ENCODE results near the gene GP9. TPM values are rescaled to one million over a fixed set of nuclear protein-coding genes. Genes with fewer than 3 reads are reported as not detected.

The GP9 gene
- total and polyA plus RNA-seq, 9 of the 15 experiments (the other 6 are each of a cell fraction or from before 2014, with no cell fraction given), result not detected

GRCh38 chr3:129054605-129055104 is 5.9 kb upstream of the GP9 start:
- Histone ChIP-seq H3K27ac (ENCODE audit: extremely low read depth, low read depth, low read length) (peak overlapping the region; percentile 54), H2AFZ (ENCODE audit: low read depth, low read length) (no peak overlapping the region), H3K36me3 (ENCODE audit: control insufficient read depth, insufficient read depth, low read length) (no peaks in the 10 kb centered on the region), H3K79me2 (ENCODE audit: control insufficient read depth, insufficient read depth, low read length) (no peaks in the 10 kb centered on the region), H4K20me1 (replicated peaks; ENCODE audit: control insufficient read depth, insufficient read depth, low read length) (no peaks in the 10 kb centered on the region), H3K9ac (ENCODE audit: insufficient read depth in 1 of 2, low read depth in 2 of 2, low read length in 2 of 2) (no peak overlapping the region), H3K27me3 (ENCODE audit: control insufficient read depth in 2 of 2, insufficient read depth in 2 of 2, low read length in 2 of 2) (no peaks in the 10 kb centered on the region), H3K4me1 (replicated peaks in 1 of 2; ENCODE audit: control insufficient read depth in 2 of 2, insufficient read depth in 2 of 2, low read length in 2 of 2) (peaks cover 33 to 38% of the 10 kb centered on the region in 2 experiments; a peak in 4 of 5 replicates), H3K4me3 (no peak overlapping the region), H3K9me3 (replicated peaks; ENCODE audit: control insufficient read depth, insufficient read depth, low read depth, low read length) (no peaks in the 10 kb centered on the region), H3K9me1 (ENCODE audit: control insufficient read depth, insufficient read depth, low read length) (no peaks in the 10 kb centered on the region), H3K4me2 (ENCODE audit: insufficient read depth, low read length) (peak overlapping the region; percentile 33; the same call in 1 of the 2 replicates)
- FAIRE-seq (peak; percentile 98), ATAC-seq (peak; percentile 83), DNase-seq (ENCODE audit: extremely low read depth in 1 of 4, low spot score in 3 of 4) (peak; percentile 34 to 84 (median 60))
- in situ Hi-C loops (cut with MboI), result loop anchor here (5.0 kb wide), 1 partner anchor 188 kb away; no protein-coding TSS in a partner anchor
- BruUV-seq (replicated peaks), result no TSS peak
- intact Hi-C loops (cut with micrococcal nuclease), result loop anchor here (2.0 to 5.0 kb wide), 2 partner anchors 38 to 193 kb away; partner anchors contain the start of gene COPG1
- ChIA-PET CTCF (ENCODE audit: low intra/inter-chr PET ratio) (interaction anchor here (0.6 kb wide), 1 partner anchor 187 kb away, joined by 3 read pairs; no protein-coding TSS in a partner anchor), POLR2A (interaction anchor here (0.6 to 1.3 kb wide), 4 partner anchors 14 to 38 kb away, joined by 3 read pairs; no protein-coding TSS in a partner anchor)
- WGBS (ENCODE audit: insufficient coverage, low coverage, missing lambda C conversion rate), result 3% methylated on average over 3 of the region's 3 CpGs
- TF ChIP-seq GABPA (tag; conservative IDR thresholded peaks at IDR 0.05; ENCODE audit: low read depth) (no peak), RBM15 (IDR thresholded peaks at IDR 0.05; ENCODE audit: insufficient read depth, low read length) (no peak), TEAD1 (CRISPR knock-in tag; IDR thresholded peaks at IDR 0.05) (peak; percentile 38 to 59; a peak in 1 of 4 replicates), TBL1XR1 (IDR thresholded peaks at IDR 0.05; ENCODE audit: low read length in 2 of 2) (peak; percentile 59 to 87; a peak in 2 of 4 replicates), CBFA2T3 (IDR thresholded peaks at IDR 0.05) (peak; percentile 99), EP400 (IDR thresholded peaks at IDR 0.05) (0 out of 2 replicates have a peak, but pooled peaks have one; percentile 16), FOXA3 (CRISPR knock-in tag; conservative IDR thresholded peaks at IDR 0.05 in 1 of 2, IDR thresholded peaks at IDR 0.05 in 1 of 2) (peak; percentile 100), MTA2 (IDR thresholded peaks at IDR 0.05; ENCODE audit: low read depth) (peak; percentile 94), SIN3A (IDR thresholded peaks at IDR 0.05; ENCODE audit: borderline replicate concordance in 2 of 2, control insufficient read depth in 1 of 2, low read depth in 2 of 2, low read length in 2 of 2) (0 out of 4 replicates have a peak, but pooled peaks of 1 of the 2 experiments have one; percentile 36), MEIS2 (IDR thresholded peaks at IDR 0.05; ENCODE audit: partially characterized antibody) (peak; percentile 36), ARID1B (IDR thresholded peaks at IDR 0.05) (peak; percentile 97), NUFIP1 (IDR thresholded peaks at IDR 0.05; ENCODE audit: partially characterized antibody) (no peak), SMARCC2 (IDR thresholded peaks at IDR 0.05; ENCODE audit: low read depth) (peak; percentile 83), HMGN3 (IDR thresholded peaks at IDR 0.05; ENCODE audit: borderline replicate concordance, extremely low read depth, insufficient read length, low read depth, low read length) (peak; percentile 76), ZNF212 (CRISPR knock-in tag; IDR thresholded peaks at IDR 0.05) (no peak), CREB1 (IDR thresholded peaks at IDR 0.05) (peak; percentile 48; the same call in 1 of the 2 replicates), CREB1 (CRISPR knock-in tag; IDR thresholded peaks at IDR 0.05) (no peak), NCOR1 (IDR thresholded peaks at IDR 0.05) (peak; percentile 98), MYNN (IDR thresholded peaks at IDR 0.05) (peak; percentile 36; the same call in 1 of the 2 replicates), MYNN (CRISPR knock-in tag; IDR thresholded peaks at IDR 0.05) (no peak), RUNX1 (IDR thresholded peaks at IDR 0.05; ENCODE audit: low read depth) (no peak), MITF (IDR thresholded peaks at IDR 0.05) (no peak), FOXK2 (conservative IDR thresholded peaks at IDR 0.05 in 1 of 2, IDR thresholded peaks at IDR 0.05 in 1 of 2; ENCODE audit: low read depth in 2 of 2) (peak; percentile 79 to 86), MTA1 (IDR thresholded peaks at IDR 0.05; ENCODE audit: borderline replicate concordance) (peak; percentile 46; the same call in 1 of the 2 replicates)
